Measurements from ENCODE around the gene RNF225.

RNF225 gene

DNA sequence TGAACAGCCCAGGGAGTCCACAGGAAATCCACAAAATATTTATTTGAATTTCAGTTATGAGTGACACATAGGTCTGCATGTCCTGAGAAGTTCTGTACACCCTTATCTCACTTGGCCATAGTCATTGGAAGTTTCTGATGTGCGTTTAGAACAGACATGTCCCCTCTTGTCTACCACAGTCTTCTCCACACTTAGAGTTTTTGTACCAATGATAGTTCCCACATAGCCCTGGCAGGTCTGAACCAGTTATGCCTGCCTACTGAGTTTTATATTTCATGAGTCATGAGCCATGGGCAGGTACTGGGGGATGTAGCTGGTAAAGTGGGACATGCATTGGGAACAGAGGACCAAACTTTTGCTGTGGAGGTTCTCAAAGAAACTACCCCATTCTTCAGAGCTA is 33.2 kb downstream of the RNF225 start:
- Histone ChIP-seq H3F3A (ENCODE audit: insufficient read depth, low read length) (no peaks in the 10 kb centered on the region), H3K27ac (ENCODE audit: low read depth, low read length, poor library complexity, severe bottlenecking) (no peak overlapping the region), H3K79me2 (ENCODE audit: insufficient read depth, low read length) (no peaks in the 10 kb centered on the region), H3K9ac (ENCODE audit: low read length) (no peak overlapping the region), H3K4me2 (ENCODE audit: low read length) (no peak overlapping the region), H2AFZ (ENCODE audit: low read length) (no peak overlapping the region), H3K4me3 (ENCODE audit: low read depth, low read length, poor library complexity, severe bottlenecking) (no peak overlapping the region), H3K27me3 (ENCODE audit: insufficient read depth, low read length) (no peaks in the 10 kb centered on the region), H3K4me1 (ENCODE audit: insufficient read depth, low read length, severe bottlenecking) (no peaks in the 10 kb centered on the region), H4K20me1 (ENCODE audit: insufficient read depth, low read length) (no peaks in the 10 kb centered on the region), H3K9me3 (ENCODE audit: low read length) (peaks cover 19% of the 10 kb centered on the region), H3K9me2 (ENCODE audit: low read depth, low read length) (no peaks in the 10 kb centered on the region), H3K36me3 (ENCODE audit: insufficient read depth, low read length) (no peaks in the 10 kb centered on the region; the same call in 1 of the 2 replicates)
- TF ChIP-seq, protein P1, sequence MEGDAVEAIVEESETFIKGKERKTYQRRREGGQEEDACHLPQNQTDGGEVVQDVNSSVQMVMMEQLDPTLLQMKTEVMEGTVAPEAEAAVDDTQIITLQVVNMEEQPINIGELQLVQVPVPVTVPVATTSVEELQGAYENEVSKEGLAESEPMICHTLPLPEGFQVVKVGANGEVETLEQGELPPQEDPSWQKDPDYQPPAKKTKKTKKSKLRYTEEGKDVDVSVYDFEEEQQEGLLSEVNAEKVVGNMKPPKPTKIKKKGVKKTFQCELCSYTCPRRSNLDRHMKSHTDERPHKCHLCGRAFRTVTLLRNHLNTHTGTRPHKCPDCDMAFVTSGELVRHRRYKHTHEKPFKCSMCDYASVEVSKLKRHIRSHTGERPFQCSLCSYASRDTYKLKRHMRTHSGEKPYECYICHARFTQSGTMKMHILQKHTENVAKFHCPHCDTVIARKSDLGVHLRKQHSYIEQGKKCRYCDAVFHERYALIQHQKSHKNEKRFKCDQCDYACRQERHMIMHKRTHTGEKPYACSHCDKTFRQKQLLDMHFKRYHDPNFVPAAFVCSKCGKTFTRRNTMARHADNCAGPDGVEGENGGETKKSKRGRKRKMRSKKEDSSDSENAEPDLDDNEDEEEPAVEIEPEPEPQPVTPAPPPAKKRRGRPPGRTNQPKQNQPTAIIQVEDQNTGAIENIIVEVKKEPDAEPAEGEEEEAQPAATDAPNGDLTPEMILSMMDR (IDR thresholded peaks at IDR 0.05; ENCODE audit: low read length) = no peak
- no peak for TF ChIP-seq EZH2 (IDR thresholded peaks at IDR 0.05; ENCODE audit: borderline replicate concordance, low read length)

- no peaks in the 10 kb centered on the region; the same call in 1 of the 2 replicates for H3K36me3 ChIP-seq (ENCODE audit: insufficient read depth, low read length)
- H3K9me3 ChIP-seq (ENCODE audit: low read length) = peaks cover 31% of the 10 kb centered on the region
These were observed 34.3 kb downstream of the RNF225 start for GRCh38 chr19:58429745-58430144.

DNA sequence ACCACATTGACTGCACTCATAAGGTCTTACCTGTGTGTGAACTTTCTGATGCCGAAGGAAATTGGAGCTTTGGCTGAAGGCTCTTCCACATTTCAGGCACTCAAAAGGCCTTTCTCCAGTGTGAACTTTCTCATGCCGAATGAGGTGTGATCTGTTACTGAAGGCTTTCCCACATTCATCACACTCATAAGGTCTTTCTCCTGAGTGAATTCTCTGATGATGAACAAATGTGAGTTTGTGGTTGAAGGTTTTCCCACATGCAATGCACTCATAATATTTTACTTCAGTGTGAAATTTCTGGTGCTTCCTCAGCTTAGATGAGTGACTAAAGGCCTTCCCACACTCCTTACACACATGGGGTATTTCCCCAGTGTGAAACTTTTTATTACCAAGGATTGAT is 38.8 kb downstream of the RNF225 start:
- no peak overlapping the region for H3K4me3 ChIP-seq (ENCODE audit: low read depth, low read length, poor library complexity, severe bottlenecking)
- no peaks in the 10 kb centered on the region for H3K36me3 ChIP-seq (ENCODE audit: insufficient read depth, low read length)
- peaks cover 35% of the 10 kb centered on the region for H3K9me3 ChIP-seq (ENCODE audit: low read length)

More at GRCh38 chr19:58429745-58430144, 34.3 kb downstream of the RNF225 start:
- no peaks in the 10 kb centered on the region for H3K9me2 ChIP-seq (ENCODE audit: low read depth, low read length)
- H3K27ac ChIP-seq (ENCODE audit: low read depth, low read length, poor library complexity, severe bottlenecking) = no peak overlapping the region
- no peaks in the 10 kb centered on the region for H3F3A ChIP-seq (ENCODE audit: insufficient read depth, low read length)
- H3K79me2 ChIP-seq (ENCODE audit: insufficient read depth, low read length) = no peaks in the 10 kb centered on the region
- no peak overlapping the region for H3K9ac ChIP-seq (ENCODE audit: low read length)
- H4K20me1 ChIP-seq (ENCODE audit: insufficient read depth, low read length) = no peaks in the 10 kb centered on the region
- no peak overlapping the region for H3K4me2 ChIP-seq (ENCODE audit: low read length)
- no peak overlapping the region for H2AFZ ChIP-seq (ENCODE audit: low read length)
- TF ChIP-seq, protein P1 (IDR thresholded peaks at IDR 0.05; ENCODE audit: low read length) = no peak
- TF ChIP-seq EZH2 (IDR thresholded peaks at IDR 0.05; ENCODE audit: borderline replicate concordance, low read length) = no peak
- no peak overlapping the region for H3K4me3 ChIP-seq (ENCODE audit: low read depth, low read length, poor library complexity, severe bottlenecking)
- H3K4me1 ChIP-seq (ENCODE audit: insufficient read depth, low read length, severe bottlenecking) = no peaks in the 10 kb centered on the region
- H3K27me3 ChIP-seq (ENCODE audit: insufficient read depth, low read length) = no peaks in the 10 kb centered on the region

More for the DNA sequence above, 38.8 kb downstream of the RNF225 start:
- Histone ChIP-seq H3K27ac (ENCODE audit: low read depth, low read length, poor library complexity, severe bottlenecking) (no peak overlapping the region), H3K27me3 (ENCODE audit: insufficient read depth, low read length) (no peaks in the 10 kb centered on the region; the same call in 1 of the 2 replicates), H3K79me2 (ENCODE audit: insufficient read depth, low read length) (no peaks in the 10 kb centered on the region), H2AFZ (ENCODE audit: low read length) (no peak overlapping the region), H3K4me1 (ENCODE audit: insufficient read depth, low read length, severe bottlenecking) (no peaks in the 10 kb centered on the region), H3F3A (ENCODE audit: insufficient read depth, low read length) (no peaks in the 10 kb centered on the region), H3K9me2 (ENCODE audit: low read depth, low read length) (no peaks in the 10 kb centered on the region), H3K9ac (ENCODE audit: low read length) (no peak overlapping the region), H4K20me1 (ENCODE audit: insufficient read depth, low read length) (no peaks in the 10 kb centered on the region), H3K4me2 (ENCODE audit: low read length) (no peak overlapping the region)
- TF ChIP-seq, protein P1 (IDR thresholded peaks at IDR 0.05; ENCODE audit: low read length) = no peak
- TF ChIP-seq EZH2 (IDR thresholded peaks at IDR 0.05; ENCODE audit: borderline replicate concordance, low read length) = no peak
